HG02763 (cell line): Measurements from ENCODE around the gene GNG12.
"Not testable (repeated sequence)": the region's sequence is repeated elsewhere in the genome, so short reads cannot be mapped to it uniquely, and the experiment has no call there.

Source experiments
- ATAC-seq: cut with Tn5 transposase; IDR thresholded peaks from one replicate; pipeline ENCODE4 v1.9.1; 2021; ENCODE audit warnings: mild to moderate bottlenecking, moderate library complexity; ENCODE audit not compliant: unreplicated experiment

Gene GNG12

GRCh38 chr1:67735806-67736627 lies 97.2 kb downstream of the GNG12 start:
- ATAC-seq, result peak; percentile 94

DNA sequence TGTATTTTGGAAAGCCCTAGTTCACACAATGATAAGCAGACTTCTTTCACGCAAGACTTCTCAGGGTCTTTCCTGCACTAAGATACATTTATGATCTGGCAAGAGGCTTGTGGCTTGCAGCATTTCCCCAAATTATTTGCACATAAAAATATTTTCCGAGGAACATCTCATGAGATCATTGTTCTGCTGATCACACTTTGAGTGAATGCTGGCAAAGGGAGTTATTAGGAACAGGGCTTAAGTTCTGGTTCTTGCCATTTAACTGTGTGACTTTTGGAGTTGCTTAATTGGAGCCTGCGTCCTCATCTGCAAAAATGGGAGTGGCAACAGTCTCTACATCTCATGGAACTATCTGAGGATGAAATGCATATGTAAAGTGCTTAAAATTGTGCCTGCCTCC lies 98.1 kb downstream of the GNG12 start:
- ATAC-seq, result no peak

DNA sequence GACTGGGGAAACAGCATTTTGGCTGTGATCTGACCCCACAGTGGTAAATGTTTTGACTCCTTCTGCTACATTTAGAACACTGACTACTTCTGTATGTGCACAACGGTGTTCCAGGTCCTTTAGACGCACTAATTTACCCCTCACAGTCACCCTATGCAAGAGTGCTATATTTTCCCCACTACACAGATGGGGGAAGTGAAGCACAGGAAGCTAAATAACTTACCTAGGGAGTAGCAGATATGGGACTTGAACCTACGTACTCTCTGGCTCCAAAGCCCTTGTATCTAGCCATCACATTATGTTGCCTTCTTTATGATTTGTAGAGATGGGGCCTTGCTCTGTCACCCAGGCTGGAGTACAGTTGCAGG lies 99.0 kb downstream of the GNG12 start:
- ATAC-seq, result no peak

DNA sequence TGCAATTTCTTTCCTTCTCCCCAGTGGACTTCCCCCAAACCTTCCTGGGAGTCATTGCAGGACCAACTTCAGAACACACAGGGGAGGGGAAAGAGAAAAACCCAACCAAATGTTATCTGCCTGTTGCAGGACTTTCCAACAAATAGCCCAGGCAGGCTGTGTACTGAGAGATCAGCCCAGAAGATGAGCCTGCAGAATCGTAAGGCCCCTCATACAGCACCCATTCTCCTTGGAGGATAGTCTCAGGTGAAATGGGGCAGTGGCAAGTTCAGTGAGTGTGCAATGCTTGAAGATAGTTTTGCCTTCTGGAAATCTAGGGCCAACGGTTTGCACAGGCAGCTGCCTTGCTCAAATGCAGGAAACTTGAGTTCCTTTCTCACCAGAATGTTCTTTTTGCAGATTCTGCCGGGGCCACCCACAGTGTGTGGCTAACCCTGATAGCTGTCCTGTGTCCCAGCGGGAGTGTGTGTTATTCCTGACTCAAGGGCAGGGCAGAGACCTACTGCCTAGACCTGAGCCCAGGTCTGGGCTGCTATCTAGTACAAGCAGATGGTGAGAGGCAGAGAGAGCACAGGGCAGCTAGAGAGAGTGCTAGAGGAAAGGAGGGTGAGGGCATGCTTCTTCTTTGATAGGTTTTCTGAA lies 99.5 kb downstream of the GNG12 start:
- no peak for ATAC-seq

- peak; percentile 41 for ATAC-seq
These were observed 100.5 kb downstream of the GNG12 start for GRCh38 chr1:67732750-67733151.

DNA sequence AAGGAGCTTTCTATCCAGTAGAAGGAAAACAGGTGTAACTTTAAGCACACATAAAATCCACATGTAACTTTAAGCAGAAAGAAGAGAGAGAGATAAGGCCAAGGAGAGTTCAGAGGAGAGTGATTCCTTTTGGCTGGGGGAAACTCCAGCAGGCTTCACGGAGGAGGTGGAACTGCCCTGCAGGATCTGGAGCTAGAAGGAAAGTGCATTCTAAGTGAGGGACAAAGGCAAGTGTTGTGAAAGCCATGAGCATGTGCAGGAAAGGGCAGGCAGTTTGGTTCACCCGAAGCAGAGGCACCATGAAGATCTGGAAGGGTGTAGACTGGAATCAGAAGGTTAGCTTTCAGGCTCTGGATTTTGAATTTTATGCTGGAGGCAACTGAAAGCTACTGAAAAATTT lies 101.9 kb downstream of the GNG12 start:
- no peak for ATAC-seq

DNA sequence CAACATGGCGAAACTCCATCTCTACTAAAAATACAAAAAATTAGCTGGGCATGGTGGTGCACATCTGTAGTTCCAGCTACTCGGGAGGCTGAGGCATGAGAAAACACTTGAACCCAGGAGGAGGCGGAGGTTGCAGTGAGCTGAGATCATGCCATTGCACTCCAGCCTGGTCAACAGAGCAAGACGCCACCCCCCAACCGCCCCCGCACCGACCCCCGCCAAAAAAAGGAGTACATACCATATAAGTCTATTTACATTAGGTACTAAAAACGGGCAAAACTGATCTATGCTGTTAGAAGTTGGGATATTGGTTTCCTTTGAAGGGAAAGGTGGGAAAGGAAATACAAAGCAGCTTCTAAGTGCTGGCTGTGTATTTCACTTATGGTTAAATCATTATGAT lies 103.0 kb downstream of the GNG12 start:
- not testable (repeated sequence) for ATAC-seq

DNA sequence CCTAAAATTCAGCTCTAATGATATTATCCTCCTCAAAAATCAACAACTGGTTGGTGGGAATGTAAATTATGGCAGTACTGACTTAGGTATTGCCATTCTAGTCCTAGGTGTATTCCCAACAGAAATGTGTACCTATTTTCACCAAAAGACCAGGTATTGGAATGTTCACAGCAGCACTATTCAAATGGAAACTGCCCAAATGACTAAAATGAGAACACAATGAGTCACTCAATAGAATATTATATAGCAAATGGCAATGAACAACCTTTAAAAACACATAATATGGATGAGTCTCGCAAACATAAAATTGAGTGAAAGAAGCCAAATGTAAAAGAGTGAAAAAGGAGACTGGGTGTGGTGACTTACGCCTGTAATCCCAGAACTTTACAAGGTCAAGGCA lies 103.4 kb downstream of the GNG12 start:
- no peak for ATAC-seq

- no peak for ATAC-seq
These were observed 107.0 kb downstream of the GNG12 start for GRCh38 chr1:67726224-67726623.

- no peak for ATAC-seq
These were observed 108.2 kb downstream of the GNG12 start for GRCh38 chr1:67724928-67725560.

- peak; percentile 72 for ATAC-seq
These were observed 109.6 kb downstream of the GNG12 start for GRCh38 chr1:67723620-67724019.

DNA sequence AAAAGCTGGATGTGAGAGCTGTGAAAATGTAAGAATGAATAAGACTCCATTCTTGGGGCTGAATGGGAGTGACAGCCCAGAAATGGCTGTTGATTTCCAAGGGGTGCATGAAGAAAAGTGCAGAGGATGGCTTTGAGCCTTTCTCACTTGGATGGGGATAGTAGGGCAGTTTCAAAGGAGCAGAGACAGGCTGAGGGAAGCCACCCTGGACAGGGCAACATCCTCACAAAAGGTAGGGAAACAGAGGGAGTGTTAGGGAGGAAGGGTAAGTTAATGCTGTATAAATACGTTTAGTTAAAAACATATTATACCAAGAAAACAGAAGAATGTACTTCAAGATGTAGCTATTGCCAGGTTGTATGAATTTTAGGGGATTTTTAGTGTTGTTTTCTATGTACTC lies 110.1 kb downstream of the GNG12 start:
- ATAC-seq, result no peak

DNA sequence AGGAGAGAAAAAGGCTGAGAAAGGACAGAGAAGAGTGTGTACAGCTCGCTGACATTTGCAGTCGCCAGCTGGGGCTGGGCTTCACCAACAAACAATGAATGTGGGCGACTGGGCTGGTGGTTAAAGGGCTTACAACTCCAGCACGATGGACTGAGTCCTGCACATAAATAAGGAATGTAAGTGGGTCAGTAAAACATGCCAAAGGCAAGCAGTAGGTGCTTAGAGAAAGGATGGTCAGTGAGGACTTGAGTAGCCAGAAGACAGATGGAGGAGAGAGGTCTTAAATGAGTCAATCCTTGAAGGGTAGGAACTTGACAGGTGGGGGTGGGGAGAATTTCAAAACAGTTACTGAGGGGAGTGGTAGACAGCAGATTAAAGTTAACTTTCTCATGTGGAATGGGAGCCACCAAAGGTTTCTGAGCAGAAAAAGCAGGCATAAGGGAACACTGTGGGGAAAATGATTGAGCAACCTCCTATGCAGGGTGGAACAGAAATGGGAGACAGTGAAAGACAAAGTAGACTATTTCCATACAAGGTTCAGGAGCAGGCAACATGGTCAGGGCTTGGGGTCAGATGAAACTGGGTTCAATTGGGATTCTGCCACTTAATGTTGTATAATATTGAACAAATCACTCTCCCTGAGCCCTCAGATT lies 110.8 kb downstream of the GNG12 start:
- no peak for ATAC-seq

GRCh38 chr1:67721650-67722291 lies 111.5 kb downstream of the GNG12 start:
- peak; percentile 56 for ATAC-seq

- no peak for ATAC-seq
These were observed 112.2 kb downstream of the GNG12 start for GRCh38 chr1:67721112-67721511.

DNA sequence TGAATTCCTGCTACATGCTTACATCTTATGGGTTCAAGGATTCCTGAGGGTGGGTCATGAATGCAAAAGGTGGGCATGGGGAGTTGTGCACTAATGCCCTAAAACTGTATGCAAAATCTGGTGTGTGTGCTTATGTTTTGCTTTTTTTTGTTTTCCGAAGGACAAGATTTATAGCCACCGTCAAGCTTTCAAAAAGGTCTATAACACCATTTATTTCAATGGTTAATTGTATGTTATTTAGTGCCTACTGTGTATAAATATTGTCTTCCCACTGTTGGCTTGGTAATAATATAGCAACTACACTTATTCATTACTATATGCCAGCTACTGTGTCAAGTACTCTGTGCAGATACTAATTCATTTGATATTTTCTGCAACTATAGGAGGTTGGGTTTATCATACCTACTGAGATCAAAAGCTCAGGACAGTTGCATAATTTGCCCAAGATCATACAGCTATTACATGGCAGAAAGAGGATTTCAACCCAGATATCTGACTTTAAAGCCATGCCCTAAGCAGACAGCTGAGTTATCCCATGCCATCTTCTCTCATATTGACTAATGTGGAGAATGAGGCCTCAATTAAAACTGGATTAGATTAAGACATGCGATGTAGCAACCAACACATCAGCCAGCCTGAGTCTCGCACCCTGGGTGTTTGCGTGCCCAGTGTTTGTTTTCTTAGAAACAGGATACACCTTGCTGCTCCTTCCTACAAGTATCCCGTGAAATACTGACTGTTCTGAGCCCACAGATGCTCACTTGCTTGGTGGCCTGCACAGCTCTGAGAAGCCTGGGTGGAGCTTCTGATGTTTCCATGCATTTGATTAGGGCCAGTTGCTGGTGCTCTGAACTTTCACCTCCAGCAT lies 113.7 kb downstream of the GNG12 start:
- ATAC-seq, result no peak

DNA sequence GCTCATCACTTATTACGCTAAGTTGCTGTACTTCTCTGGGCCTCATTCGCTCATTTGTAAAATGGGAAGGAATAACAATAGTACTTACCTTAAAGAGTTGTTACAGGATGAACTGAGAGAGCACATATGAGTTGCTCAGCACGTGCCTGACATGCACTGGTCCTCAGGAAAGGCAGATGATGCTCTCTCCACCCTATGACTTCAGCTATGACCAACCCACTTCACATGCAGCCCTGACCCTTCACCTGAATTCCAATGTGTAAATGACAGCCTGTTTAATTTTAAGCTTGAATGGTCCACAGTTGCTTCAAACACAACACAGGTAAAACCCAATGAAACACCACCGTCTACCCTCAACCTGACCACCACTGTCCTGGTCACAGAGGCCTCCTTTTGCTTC lies 115.4 kb downstream of the GNG12 start:
- ATAC-seq, result no peak

GRCh38 chr1:67716800-67717199 lies 116.5 kb downstream of the GNG12 start:
- no peak for ATAC-seq

DNA sequence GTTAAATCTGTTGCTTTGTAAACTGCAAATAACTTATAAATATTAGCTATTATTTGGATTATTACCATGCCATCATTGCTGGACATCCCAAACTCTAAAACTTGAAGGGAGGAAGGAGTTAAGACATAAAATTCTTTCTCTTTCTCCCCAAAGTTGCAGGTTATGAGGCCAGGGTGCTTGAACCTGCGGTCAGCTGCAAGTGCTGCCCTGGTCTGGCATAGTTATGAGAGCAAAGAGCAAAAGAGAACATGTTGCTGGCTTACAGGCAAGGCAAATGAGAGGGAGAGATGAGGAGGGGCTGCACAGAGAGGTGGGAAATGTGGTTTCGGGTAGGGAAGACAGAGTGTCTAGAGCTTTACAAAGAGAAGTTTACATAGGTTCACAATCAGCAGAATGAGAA lies 117.4 kb downstream of the GNG12 start:
- no peak for ATAC-seq
